ENCODE results near the gene PPIL1. TPM values are rescaled to one million over a fixed set of nuclear protein-coding genes. Genes with fewer than 3 reads are reported as not detected.

PPIL1 gene
- total and polyA plus RNA-seq, 4 donors: 15.8 to 23.9 (median 20.3) TPM

DNA sequence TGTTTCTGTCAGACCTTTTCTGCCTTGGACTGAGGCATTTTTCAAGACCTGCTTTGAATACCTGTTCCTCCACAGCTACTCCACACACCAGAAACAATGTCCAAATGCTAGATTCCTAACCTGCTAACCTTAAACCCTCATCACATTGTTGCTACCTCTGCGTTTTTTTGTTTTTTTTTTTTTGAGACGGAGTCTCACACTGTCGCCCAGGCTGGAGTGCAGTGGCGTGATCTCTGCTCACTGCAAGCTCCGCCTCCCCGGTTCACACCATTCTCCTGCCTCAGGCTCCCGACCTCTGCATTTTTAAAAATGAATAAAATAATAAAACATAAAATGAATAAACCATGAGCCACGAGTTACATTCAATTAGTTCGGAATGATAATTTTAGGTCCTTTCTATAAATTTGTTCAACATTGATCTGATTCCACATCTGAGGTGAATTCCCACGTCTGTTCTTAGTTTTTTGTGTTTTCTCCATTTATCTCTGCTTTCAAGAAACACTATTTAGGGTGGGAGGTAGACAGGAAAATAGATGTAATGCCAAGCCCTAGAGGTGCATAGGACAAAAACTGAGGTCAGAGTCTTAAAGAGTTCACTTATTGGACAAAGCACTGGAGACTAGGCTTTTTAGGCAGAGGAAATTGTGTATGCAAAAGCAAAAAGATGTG lies 12.5 kb upstream of the PPIL1 start:
- TF ChIP-seq GABPA (IDR thresholded peaks at IDR 0.05 in 1 of 2, conservative IDR thresholded peaks at IDR 0.05 in 1 of 2) (no peak), EGR1 (IDR thresholded peaks at IDR 0.05; ENCODE audit: low read depth in 2 of 2) (no peak), YY1 (IDR thresholded peaks at IDR 0.05) (no peak), NR2F2 (IDR thresholded peaks at IDR 0.05) (no peak), FOXA1 (IDR thresholded peaks at IDR 0.05) (no peak), JUND (IDR thresholded peaks at IDR 0.05) (no peak), TAF1 (conservative IDR thresholded peaks at IDR 0.05) (no peak), FOXA2 (IDR thresholded peaks at IDR 0.05) (no peak), HNF4A (conservative IDR thresholded peaks at IDR 0.05) (no peak), SP1 (IDR thresholded peaks at IDR 0.05) (no peak), RAD21 (IDR thresholded peaks at IDR 0.05) (no peak), HNF4G (IDR thresholded peaks at IDR 0.05) (no peak), RXRA (IDR thresholded peaks at IDR 0.05) (no peak)
- TF ChIP-seq, protein P1, sequence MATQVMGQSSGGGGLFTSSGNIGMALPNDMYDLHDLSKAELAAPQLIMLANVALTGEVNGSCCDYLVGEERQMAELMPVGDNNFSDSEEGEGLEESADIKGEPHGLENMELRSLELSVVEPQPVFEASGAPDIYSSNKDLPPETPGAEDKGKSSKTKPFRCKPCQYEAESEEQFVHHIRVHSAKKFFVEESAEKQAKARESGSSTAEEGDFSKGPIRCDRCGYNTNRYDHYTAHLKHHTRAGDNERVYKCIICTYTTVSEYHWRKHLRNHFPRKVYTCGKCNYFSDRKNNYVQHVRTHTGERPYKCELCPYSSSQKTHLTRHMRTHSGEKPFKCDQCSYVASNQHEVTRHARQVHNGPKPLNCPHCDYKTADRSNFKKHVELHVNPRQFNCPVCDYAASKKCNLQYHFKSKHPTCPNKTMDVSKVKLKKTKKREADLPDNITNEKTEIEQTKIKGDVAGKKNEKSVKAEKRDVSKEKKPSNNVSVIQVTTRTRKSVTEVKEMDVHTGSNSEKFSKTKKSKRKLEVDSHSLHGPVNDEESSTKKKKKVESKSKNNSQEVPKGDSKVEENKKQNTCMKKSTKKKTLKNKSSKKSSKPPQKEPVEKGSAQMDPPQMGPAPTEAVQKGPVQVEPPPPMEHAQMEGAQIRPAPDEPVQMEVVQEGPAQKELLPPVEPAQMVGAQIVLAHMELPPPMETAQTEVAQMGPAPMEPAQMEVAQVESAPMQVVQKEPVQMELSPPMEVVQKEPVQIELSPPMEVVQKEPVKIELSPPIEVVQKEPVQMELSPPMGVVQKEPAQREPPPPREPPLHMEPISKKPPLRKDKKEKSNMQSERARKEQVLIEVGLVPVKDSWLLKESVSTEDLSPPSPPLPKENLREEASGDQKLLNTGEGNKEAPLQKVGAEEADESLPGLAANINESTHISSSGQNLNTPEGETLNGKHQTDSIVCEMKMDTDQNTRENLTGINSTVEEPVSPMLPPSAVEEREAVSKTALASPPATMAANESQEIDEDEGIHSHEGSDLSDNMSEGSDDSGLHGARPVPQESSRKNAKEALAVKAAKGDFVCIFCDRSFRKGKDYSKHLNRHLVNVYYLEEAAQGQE (IDR thresholded peaks at IDR 0.05): no peak
- TF ChIP-seq, protein P2, sequence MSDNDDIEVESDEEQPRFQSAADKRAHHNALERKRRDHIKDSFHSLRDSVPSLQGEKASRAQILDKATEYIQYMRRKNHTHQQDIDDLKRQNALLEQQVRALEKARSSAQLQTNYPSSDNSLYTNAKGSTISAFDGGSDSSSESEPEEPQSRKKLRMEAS (IDR thresholded peaks at IDR 0.05): no peak
- TF ChIP-seq, protein P3, sequence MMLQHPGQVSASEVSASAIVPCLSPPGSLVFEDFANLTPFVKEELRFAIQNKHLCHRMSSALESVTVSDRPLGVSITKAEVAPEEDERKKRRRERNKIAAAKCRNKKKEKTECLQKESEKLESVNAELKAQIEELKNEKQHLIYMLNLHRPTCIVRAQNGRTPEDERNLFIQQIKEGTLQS (IDR thresholded peaks at IDR 0.05): no peak
- TF ChIP-seq, protein P4, sequence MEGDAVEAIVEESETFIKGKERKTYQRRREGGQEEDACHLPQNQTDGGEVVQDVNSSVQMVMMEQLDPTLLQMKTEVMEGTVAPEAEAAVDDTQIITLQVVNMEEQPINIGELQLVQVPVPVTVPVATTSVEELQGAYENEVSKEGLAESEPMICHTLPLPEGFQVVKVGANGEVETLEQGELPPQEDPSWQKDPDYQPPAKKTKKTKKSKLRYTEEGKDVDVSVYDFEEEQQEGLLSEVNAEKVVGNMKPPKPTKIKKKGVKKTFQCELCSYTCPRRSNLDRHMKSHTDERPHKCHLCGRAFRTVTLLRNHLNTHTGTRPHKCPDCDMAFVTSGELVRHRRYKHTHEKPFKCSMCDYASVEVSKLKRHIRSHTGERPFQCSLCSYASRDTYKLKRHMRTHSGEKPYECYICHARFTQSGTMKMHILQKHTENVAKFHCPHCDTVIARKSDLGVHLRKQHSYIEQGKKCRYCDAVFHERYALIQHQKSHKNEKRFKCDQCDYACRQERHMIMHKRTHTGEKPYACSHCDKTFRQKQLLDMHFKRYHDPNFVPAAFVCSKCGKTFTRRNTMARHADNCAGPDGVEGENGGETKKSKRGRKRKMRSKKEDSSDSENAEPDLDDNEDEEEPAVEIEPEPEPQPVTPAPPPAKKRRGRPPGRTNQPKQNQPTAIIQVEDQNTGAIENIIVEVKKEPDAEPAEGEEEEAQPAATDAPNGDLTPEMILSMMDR (IDR thresholded peaks at IDR 0.05; ENCODE audit: low read depth, low read length, missing input control): no peak
- TF ChIP-seq, protein P5, sequence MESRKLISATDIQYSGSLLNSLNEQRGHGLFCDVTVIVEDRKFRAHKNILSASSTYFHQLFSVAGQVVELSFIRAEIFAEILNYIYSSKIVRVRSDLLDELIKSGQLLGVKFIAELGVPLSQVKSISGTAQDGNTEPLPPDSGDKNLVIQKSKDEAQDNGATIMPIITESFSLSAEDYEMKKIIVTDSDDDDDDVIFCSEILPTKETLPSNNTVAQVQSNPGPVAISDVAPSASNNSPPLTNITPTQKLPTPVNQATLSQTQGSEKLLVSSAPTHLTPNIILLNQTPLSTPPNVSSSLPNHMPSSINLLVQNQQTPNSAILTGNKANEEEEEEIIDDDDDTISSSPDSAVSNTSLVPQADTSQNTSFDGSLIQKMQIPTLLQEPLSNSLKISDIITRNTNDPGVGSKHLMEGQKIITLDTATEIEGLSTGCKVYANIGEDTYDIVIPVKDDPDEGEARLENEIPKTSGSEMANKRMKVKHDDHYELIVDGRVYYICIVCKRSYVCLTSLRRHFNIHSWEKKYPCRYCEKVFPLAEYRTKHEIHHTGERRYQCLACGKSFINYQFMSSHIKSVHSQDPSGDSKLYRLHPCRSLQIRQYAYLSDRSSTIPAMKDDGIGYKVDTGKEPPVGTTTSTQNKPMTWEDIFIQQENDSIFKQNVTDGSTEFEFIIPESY (IDR thresholded peaks at IDR 0.05): no peak
- no peak overlapping the region for H3K4me3 ChIP-seq (ENCODE audit: low read depth in 1 of 3, low read length in 3 of 3)
- no peak for DNase-seq (ENCODE audit: low spot score)
- no peaks in the 10 kb centered on the region for H3K9me3 ChIP-seq (ENCODE audit: control insufficient read depth in 4 of 4, low read length in 3 of 4)
- WGBS: 85% methylated on average over 10 of the region's 10 CpGs
- H3K27me3 ChIP-seq (ENCODE audit: control insufficient read depth in 4 of 4, insufficient read depth in 4 of 4, low read length in 3 of 4): no peaks in the 10 kb centered on the region
- H3K36me3 ChIP-seq (ENCODE audit: control insufficient read depth in 4 of 4, insufficient read depth in 3 of 4, low read depth in 1 of 4, low read length in 3 of 4): peaks cover 0 to 2% (median 0%) of the 10 kb centered on the region in 4 donors
- H3K9ac ChIP-seq (ENCODE audit: low read depth in 1 of 2, low read length in 2 of 2): peak overlapping the region in 1 of 2 donors; percentile 89
- peaks cover 0 to 21% (median 10%) of the 10 kb centered on the region in 4 donors for H3K4me1 ChIP-seq (ENCODE audit: control insufficient read depth in 4 of 4, insufficient read depth in 4 of 4, low read length in 3 of 4)
- H3K27ac ChIP-seq (ENCODE audit: low read depth in 1 of 2, low read length in 2 of 2): no peak overlapping the region

All from liver (tissue), 9 donors.